Fibroblast of skin of right biceps (primary cell): Measurements from ENCODE around the gene UBA1.
A peak's percentile ranks its signal among the peaks of the same experiment; 100 is the strongest.

Experiments used
- DNase-seq: peaks from one replicate; pipeline ENCODE4 v3.0.0-alpha.2; 2013

UBA1 gene

GRCh38 chrX:47193475-47194193 is at the start of gene UBA1:
UBA1 (plus strand) TSS chrX:47193829; CDS start chrX:47198803, 4,974 bp downstream.
- peak; percentile 93 for DNase-seq

DNA sequence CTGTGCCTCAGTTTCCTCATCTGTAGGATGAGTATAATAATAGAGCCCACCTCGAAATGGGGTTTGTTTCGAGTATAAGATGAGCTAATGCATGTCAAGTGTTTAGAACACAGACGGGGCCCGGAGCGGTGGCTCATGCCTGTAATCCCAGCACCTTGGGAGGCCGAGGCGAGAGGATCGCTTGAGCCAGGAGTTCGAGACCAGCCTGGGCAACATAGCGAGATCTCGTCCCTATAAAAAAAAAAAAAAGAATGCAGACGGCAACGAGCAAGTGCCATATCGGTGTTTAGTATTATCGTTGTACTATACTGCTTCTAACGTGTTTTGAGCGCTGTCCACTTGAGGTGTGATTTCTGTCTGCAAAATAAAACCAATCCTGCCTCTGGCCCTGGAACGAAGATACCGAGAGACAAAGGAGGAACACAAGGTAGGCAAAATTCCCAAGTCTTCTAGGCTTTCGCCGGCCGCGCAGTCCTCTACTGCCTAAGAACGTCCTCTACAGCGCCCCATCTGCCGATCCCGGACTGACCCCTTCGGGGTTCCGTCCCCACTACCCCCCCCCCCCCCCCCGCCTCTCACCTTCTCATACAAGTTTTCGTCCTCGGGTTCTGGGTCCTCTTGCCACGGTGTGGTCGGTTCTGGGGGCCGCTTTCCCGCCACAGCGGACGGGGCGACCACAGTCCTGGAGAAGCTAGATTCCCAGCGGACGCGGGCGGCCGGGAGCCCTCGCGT is 49.6 kb upstream of the UBA1 start:
- peak; percentile 42 for DNase-seq

DNA sequence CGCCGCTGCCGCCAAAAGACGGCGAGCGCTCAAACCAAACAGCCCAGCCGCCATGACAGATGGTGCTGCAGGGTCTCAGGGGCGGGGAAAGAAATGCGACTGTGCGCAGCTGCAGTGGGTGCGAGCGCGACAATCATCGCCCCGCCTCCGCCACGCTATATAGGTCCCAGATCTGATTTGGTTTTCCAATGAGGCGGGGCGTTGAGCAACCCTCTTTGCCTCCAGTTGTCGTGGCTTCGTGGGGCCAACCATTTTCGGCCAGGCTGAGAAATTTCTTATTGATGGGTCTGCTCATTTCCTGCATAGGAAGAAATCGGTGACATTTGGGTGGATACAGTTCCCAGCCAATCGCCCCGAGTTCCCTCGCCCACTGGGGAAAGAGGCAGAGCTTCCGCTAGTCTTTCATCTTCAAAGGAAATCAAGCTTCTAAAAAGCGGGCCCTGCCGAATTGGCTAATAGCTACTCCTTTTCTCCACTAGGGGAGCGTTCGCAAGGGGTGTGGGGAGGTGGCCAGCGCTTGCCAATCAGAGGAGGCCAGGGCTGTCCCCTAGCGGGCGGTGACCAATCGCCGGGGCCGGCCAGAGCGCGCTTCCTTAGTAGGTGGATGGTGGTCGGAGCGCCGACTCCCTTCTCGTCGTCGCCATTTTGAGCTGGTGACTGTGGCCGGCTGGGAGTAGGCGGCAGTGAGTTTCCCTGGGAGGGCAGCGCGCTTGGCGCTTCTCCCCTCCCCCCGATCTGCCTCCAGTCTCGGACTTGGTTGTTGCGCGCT is 48.8 kb upstream of the UBA1 start, which contains the start of the genes NDUFB11 and RBM10:
NDUFB11 (minus strand) TSS at position 77 of the 769 bp plus-strand sequence; CDS start at position 54, 23 bp downstream.
RBM10 (plus strand) TSS at position 596 of the 769 bp plus-strand sequence. CDS start 2,261 bp downstream, outside the sequence.
- peak; percentile 95 for DNase-seq

- DNase-seq: no peak
These were observed 48.1 kb upstream of the UBA1 start for GRCh38 chrX:47145395-47146120.

DNA sequence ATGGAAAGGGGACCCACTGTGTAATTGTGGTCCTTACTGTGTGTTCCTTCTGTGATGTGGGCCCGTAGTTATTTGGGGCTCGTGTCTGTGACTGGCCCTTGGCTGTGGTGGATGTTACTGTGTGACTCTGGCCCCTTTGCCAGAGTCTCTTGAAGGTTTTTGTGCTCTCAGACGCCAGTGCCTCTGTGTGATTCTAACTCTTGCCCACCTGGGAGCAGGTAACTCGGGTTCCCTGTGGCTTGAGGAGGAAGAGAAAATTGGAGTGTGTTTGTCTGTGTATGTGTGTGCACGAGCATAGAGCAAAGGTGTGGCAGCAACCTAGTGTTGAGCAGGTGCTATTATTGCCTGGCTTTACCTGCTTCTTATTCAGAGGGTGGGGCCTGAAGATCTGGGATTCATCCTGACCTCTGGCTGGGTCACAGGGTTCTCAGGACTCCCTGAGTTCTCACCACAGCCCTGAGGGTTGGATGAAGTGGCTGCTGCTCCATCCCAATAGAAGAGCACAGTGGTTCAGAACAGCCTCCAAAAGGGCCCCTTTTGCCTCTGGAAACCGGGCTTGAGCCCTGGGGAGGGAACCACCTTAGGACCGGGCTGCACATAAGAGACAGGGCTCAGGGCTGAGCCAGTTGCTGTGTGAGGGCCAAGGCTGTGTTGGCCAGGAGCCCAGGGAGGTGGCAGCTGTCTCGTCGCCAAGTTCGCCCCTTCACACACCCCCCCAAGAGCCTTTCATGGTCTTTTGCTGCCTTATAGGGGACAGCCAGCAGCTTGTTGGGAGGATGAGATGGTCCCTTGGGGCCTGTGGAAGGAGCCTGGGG is 47.3 kb upstream of the UBA1 start:
- DNase-seq: no peak

- DNase-seq: no peak
These were observed 46.4 kb upstream of the UBA1 start for GRCh38 chrX:47146936-47147859.

- DNase-seq: no peak
These were observed 44.7 kb upstream of the UBA1 start for GRCh38 chrX:47148946-47149345.

GRCh38 chrX:47151435-47151834 is 42.2 kb upstream of the UBA1 start:
- DNase-seq: no peak

- DNase-seq: no peak
These were observed 36.8 kb upstream of the UBA1 start for GRCh38 chrX:47156611-47157520.

- DNase-seq: no peak
These were observed 35.5 kb upstream of the UBA1 start for GRCh38 chrX:47158131-47158530.

GRCh38 chrX:47158781-47159180 is 34.8 kb upstream of the UBA1 start:
- DNase-seq: no peak

DNA sequence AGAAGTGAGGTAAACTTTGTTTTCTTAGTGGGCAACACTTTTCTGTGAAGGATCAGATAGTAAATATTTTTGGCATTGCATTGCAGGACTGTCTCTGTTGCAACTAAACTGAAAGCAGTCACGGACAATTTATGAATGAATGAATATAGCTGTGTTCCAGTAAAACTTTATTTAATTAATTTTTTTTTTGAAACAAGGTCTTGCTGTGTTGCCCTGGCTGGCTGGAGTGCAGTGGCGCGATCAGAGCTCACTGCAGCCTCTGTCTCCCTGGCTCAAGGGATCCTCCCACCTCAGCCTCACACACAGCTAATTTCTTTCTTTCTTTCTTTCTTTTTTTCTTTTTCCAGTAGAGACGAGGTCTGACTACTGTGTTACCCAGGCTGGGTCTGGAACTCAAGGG is 32.8 kb upstream of the UBA1 start:
- DNase-seq: no peak

GRCh38 chrX:47162927-47163583 is 30.6 kb upstream of the UBA1 start:
- DNase-seq: no peak

DNA sequence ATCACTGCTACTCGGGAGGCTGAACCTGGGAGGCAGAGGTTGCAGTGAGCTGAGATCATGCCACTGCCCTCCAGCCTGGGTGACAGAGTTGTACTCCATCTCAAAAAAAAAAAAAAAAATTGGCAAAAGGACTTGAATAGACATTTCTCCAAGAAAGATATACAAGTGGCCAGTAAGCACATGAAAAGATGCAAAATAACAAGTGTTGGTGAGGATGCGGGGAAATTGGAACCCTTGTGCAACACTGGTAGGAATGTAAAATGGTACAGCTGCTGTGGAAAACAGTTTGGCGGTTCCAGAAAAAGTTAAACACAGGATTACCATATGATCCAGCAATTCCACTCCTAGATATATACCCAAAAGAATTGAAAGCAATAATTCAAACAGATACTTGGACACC is 29.2 kb upstream of the UBA1 start:
- DNase-seq: no peak

DNA sequence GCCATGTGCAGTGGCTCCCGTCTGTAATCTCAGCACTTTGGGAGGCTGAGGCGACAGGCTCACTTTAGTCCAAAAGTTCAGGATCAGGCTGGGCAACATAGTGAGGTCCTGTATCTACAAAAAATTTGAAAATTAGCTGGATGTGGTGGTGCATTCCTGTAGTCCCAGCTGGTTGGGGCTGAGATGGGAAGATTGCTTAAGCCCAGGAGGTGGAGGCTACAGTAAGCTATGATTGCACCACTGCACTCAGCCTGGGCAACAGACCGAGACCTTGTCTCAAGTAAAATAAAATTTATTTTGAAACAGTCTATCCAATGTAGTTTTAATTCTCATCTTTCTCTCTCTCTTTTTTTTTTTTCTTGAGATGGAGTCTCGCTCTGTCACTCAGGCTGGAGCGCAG is 27.5 kb upstream of the UBA1 start:
- no peak for DNase-seq

DNA sequence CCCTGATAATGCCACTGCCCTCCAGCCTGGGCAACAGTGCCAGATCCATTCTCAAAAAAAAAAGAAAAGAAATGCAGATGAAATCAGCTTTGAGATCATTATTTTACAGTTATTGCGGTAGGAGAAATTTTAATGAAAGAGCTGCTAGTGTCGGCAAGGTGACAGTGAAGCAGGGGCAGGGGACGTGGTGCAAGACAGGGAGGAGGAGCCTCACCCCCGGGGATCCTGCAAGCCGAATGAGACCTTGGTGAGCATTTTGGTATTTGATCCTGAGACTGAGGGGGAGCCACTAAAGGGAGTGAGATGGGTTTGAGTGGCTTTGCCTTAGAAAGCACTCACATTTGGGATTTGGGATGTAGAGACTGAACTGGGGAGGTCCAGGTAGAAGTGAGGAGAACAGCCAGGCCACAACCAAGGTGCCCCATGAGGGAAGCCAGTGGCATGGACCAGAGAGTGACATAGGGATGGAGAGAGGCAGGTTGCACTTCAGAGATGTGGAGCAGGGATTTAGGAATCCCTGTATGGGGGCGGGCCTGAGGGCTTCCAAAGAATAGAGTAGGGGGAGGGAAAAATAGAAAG is 25.0 kb upstream of the UBA1 start:
- DNase-seq: no peak

- DNase-seq: no peak
These were observed 24.4 kb upstream of the UBA1 start for GRCh38 chrX:47169273-47169672.

DNA sequence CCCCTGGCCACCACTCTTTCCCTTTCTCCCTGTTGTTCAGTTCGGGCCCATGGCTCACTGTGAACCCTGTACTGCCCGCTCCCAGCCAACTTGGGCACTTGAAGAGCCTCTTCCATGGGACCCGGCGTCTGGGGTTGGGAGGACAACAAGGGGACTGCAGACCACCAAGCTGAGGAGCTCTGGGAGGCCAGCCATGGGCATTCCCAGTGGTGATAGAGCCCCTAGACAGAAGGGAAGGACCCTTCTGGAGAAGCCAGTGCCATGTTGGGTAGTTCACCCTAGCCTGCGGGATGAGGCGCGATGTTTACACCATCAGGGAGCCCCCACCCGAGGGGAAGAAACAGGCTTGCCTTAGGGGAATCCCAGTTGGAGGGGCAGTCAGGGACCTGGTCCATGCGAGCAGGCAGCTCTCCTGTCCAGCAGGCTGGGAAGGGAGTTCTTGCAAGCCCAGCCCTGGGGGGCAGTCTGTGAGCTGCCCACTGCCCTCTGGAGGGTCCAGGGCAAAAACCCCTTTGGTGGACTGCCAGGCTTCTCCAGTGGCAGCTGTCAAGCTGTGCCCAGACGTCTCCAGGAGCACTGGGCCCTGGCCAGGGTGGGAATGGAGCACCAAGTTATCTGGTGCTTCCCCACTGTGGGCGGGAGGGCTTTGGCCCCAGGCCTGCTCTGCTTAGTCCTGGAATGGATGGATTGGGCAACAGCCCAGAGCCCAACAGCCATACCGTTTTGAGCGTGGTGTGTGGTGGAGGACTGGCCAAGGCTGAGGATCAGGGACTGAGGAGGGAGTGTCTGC is 23.7 kb upstream of the UBA1 start:
- no peak for DNase-seq
